Measurements from ENCODE around the gene SYNE3.

DNA sequence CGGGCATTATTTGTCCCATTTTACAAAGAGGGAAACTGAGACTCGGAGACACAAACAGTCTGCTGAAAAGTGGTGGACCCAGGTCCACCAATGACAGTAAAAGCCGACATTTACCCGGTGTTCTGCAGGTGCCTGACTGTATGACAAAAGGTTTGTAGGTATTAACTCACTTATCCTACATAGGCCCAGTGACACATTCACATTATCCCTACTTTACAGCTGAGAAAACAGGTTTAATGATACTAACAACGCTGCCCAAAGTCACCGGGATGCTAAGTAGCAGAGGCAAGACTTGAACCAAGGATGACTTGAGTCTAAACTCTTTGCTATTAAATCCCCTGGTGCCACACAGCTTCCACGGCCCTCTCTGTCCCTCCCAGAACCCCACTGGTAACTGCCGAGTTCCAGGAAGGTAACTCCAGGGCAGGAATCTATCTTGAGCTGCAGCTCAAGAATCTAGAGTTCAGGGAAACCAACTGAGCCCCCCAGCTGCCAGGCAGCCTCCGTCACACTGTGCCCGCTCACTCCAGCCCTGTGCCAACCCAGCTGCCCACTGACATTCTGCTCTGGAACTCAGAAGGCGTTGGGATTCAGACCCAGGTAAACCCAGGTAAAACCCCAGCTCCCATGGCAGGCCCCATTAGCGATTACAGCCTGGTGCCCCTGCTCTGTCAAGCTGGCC lies 33.7 kb downstream of the SYNE3 start:
- no peak for TF ChIP-seq EZH2 (IDR thresholded peaks at IDR 0.05; ENCODE audit: low read length, unreplicated experiment)
- TF ChIP-seq, protein P1, sequence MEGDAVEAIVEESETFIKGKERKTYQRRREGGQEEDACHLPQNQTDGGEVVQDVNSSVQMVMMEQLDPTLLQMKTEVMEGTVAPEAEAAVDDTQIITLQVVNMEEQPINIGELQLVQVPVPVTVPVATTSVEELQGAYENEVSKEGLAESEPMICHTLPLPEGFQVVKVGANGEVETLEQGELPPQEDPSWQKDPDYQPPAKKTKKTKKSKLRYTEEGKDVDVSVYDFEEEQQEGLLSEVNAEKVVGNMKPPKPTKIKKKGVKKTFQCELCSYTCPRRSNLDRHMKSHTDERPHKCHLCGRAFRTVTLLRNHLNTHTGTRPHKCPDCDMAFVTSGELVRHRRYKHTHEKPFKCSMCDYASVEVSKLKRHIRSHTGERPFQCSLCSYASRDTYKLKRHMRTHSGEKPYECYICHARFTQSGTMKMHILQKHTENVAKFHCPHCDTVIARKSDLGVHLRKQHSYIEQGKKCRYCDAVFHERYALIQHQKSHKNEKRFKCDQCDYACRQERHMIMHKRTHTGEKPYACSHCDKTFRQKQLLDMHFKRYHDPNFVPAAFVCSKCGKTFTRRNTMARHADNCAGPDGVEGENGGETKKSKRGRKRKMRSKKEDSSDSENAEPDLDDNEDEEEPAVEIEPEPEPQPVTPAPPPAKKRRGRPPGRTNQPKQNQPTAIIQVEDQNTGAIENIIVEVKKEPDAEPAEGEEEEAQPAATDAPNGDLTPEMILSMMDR (conservative IDR thresholded peaks at IDR 0.05; ENCODE audit: low read depth, low read length): no peak
- no peak for TF ChIP-seq EZH2phosphoT487 (IDR thresholded peaks at IDR 0.05; ENCODE audit: borderline replicate concordance, low read length)
